K562 (cell line): Measurements from ENCODE around the gene IRF2BP1. TPM values are rescaled to one million over a fixed set of nuclear protein-coding genes. Genes with fewer than 3 reads are reported as not detected.

Source experiments
- DIDO1 ChIP-seq: fragments of 450-650 bp; IDR thresholded peaks from 2 replicates; pipeline ENCODE4 v1.6.1; 2016; ENCODE audit warnings: low read depth, missing biosample characterization, missing genetic modification characterization
- ELF2 ChIP-seq: fragments of 250-450 bp; sonication (Bioruptor Pico); IDR thresholded peaks from 2 replicates; pipeline ENCODE4 v1.5.0; 2021; ENCODE audit warnings: mild to moderate bottlenecking
- KLF16 ChIP-seq: IDR thresholded peaks from 2 replicates; pipeline ENCODE4 v1.6.1; 2016; ENCODE audit warnings: antibody characterized with exemption
- PCBP2 ChIP-seq: fragments of 200-400 bp; formaldehyde crosslinking; IDR thresholded peaks from 2 replicates; pipeline ENCODE4 v1.6.1; 2018; ENCODE audit warnings: low read length, low read depth, mild to moderate bottlenecking, moderate library complexity; ENCODE audit not compliant: poor library complexity, severe bottlenecking
- SMARCA5 ChIP-seq: fragments of 450-650 bp; IDR thresholded peaks from 2 replicates; pipeline ENCODE4 v1.6.1; 2016
- SRSF7 ChIP-seq: fragments of 200-400 bp; formaldehyde crosslinking; optimal IDR thresholded peaks from 2 replicates; pipeline ENCODE3; 2017; ENCODE audit warnings: mild to moderate bottlenecking, low read depth, low read length
- ZBTB17 ChIP-seq: fragments of 450-650 bp; formaldehyde crosslinking; IDR thresholded peaks from 2 replicates; pipeline ENCODE4 v1.4.0; 2020; ENCODE audit warnings: mild to moderate bottlenecking
- ZNF253 ChIP-seq: fragments of 250-450 bp; sonication (Bioruptor Pico); conservative IDR thresholded peaks from 2 replicates; pipeline ENCODE4 v1.6.1; 2021; ENCODE audit warnings: mild to moderate bottlenecking
- polyA plus RNA-seq, 8 experiments: library from polyadenylated mRNA; depleted of rRNA in 4 of 8; stranded (reverse) in 5 of 8; unstranded in 3 of 8; fragments of >200 nt; fragmentation: Nextera tagmentation in 2 of 8; fragmentation: Illumina TruSeq in 1 of 8; extraction: Ambion mirVana in 2 of 8; extraction: Trizol in 1 of 8; gene quantifications; 2 replicates each; pipeline versions ENCODE4 v1.2.1 to v1.2.3, GENCODE V29; 2011 to 2014; ENCODE audit warnings: inconsistent platforms in 1 of 8, missing spikeins in 1 of 8
- total RNA-seq, 7 experiments: library from RNA; depleted of rRNA in 6 of 7; stranded (reverse); fragments of >200 nt in 6 of 7; fragmentation: Illumina TruSeq in 2 of 7; extraction: Trizol in 2 of 7; gene quantifications; 2 replicates each; pipeline versions ENCODE4 v1.2.1 to v1.2.3, GENCODE V29; 2011 to 2021; ENCODE audit warnings: low replicate concordance in 1 of 7
- TF ChIP-seq, protein P1 (sequence below): sonication (generic); formaldehyde crosslinking; IDR thresholded peaks from 2 replicates; pipeline ENCODE4 v1.8.0; 2023; ENCODE audit warnings: missing genetic modification reagents, mild to moderate bottlenecking, borderline replicate concordance

The IRF2BP1 gene
- total and polyA plus RNA-seq, 9 of the 15 experiments (the other 6 are each of a cell fraction or from before 2014, with no cell fraction given): 0.61 to 35.9 (median 3.5) TPM

- TF ChIP-seq, protein P1, sequence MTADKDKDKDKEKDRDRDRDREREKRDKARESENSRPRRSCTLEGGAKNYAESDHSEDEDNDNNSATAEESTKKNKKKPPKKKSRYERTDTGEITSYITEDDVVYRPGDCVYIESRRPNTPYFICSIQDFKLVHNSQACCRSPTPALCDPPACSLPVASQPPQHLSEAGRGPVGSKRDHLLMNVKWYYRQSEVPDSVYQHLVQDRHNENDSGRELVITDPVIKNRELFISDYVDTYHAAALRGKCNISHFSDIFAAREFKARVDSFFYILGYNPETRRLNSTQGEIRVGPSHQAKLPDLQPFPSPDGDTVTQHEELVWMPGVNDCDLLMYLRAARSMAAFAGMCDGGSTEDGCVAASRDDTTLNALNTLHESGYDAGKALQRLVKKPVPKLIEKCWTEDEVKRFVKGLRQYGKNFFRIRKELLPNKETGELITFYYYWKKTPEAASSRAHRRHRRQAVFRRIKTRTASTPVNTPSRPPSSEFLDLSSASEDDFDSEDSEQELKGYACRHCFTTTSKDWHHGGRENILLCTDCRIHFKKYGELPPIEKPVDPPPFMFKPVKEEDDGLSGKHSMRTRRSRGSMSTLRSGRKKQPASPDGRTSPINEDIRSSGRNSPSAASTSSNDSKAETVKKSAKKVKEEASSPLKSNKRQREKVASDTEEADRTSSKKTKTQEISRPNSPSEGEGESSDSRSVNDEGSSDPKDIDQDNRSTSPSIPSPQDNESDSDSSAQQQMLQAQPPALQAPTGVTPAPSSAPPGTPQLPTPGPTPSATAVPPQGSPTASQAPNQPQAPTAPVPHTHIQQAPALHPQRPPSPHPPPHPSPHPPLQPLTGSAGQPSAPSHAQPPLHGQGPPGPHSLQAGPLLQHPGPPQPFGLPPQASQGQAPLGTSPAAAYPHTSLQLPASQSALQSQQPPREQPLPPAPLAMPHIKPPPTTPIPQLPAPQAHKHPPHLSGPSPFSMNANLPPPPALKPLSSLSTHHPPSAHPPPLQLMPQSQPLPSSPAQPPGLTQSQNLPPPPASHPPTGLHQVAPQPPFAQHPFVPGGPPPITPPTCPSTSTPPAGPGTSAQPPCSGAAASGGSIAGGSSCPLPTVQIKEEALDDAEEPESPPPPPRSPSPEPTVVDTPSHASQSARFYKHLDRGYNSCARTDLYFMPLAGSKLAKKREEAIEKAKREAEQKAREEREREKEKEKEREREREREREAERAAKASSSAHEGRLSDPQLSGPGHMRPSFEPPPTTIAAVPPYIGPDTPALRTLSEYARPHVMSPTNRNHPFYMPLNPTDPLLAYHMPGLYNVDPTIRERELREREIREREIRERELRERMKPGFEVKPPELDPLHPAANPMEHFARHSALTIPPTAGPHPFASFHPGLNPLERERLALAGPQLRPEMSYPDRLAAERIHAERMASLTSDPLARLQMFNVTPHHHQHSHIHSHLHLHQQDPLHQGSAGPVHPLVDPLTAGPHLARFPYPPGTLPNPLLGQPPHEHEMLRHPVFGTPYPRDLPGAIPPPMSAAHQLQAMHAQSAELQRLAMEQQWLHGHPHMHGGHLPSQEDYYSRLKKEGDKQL: no peak
- TF ChIP-seq SMARCA5: no peak
- TF ChIP-seq ELF2: no peak
- TF ChIP-seq ZNF253 (CRISPR knock-in tag): no peak
- no peak for TF ChIP-seq SRSF7
- TF ChIP-seq PCBP2: no peak
- peak; percentile 24; the same call in 1 of the 2 replicates for TF ChIP-seq KLF16
- TF ChIP-seq ZBTB17 (CRISPR knock-in tag): no peak
- TF ChIP-seq DIDO1 (tag): no peak
These were observed 3.9 kb downstream of the IRF2BP1 start (continued) for GRCh38 chr19:45881909-45882528.
